Activated T-helper 9 cell treated with anti-CD3 and anti-CD28 coated beads, Interleukin-2, amount 50 U/mL, for 16 hours (primary cell): Measurements from ENCODE around the gene LEKR1.
A peak's percentile ranks its signal among the peaks of the same experiment; 100 is the strongest.
"Not testable (repeated sequence)": the region's sequence is repeated elsewhere in the genome, so short reads cannot be mapped to it uniquely, and the experiment has no call there.

Experiments used
- DNase-seq: peaks from one replicate; pipeline ENCODE4 v3.0.0-alpha.2; 2020; ENCODE audit warnings: low read depth

Gene LEKR1

DNA sequence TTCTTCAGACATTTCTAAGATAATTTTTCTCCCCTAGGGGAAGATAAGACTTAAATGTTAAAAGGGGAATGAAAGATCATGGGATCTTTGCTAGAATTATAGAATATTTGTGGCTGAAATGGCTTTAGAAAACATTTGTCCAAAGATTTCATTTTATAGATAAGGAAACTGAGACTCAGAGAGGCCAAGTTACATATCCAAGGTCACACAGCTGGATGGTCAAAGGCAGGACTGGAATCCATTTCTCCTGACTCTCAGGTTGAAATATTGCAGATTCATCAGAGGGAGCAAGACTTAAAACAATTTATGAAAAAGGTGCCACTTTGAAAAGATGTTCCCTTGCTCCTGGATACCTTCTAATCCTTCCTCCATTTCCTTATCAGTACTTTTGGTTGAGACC lies 19.5 kb upstream of the LEKR1 start:
- no peak for DNase-seq

DNA sequence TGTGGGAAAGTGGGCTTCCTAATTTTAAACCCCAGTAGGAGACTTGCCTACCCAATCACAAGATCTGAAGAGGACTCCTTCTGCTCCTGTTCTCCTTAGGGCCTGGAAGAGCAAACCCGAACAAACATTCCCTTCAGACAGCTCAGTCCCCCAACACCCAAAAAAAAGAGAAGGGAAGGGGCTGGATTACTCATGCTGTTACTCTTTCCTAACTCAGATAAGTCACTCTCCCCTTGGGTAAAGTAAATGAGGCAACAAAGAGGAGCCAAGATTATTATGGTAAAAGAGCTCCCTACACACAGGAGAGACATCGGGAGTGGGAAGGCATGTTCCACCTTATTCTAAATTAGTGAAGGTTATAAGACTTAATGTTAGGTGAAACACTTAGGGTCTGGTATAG lies 18.1 kb upstream of the LEKR1 start:
- DNase-seq, result no peak

DNA sequence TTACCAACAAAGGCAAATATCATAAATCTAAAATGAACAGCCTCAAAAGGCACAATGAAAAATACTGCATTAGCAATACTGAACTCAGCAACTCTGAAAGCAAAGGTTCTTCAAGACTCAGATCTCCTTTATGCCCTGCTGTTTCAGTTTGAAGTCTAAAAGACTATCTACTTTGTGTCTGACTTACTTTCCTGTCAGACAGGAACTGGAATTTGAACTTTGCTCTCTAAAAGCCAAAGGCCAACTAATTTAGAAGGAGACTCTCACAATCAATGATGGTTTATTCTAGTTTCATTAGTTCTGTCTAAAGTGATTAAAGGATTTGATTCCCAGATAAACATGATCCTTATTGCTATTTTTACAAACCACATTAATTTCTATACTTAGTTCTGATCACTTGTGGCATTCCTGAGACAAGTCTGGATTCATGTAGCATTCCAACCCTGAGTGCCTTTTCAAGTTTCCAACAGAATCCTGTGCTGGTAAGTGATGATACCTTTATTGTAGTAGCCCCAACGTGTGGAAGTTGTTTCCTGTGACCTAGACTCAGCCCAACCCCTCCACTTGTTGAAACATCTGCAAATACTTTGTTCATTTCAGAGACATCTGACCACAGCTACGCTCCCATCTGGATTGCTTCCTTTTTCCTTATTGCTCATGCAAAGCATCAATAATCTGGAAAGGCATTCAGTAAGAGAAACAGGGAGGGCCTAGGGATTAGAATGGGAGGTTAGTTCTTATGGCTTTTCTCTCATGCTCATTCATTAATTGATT lies 14.9 kb upstream of the LEKR1 start:
- no peak for DNase-seq

DNA sequence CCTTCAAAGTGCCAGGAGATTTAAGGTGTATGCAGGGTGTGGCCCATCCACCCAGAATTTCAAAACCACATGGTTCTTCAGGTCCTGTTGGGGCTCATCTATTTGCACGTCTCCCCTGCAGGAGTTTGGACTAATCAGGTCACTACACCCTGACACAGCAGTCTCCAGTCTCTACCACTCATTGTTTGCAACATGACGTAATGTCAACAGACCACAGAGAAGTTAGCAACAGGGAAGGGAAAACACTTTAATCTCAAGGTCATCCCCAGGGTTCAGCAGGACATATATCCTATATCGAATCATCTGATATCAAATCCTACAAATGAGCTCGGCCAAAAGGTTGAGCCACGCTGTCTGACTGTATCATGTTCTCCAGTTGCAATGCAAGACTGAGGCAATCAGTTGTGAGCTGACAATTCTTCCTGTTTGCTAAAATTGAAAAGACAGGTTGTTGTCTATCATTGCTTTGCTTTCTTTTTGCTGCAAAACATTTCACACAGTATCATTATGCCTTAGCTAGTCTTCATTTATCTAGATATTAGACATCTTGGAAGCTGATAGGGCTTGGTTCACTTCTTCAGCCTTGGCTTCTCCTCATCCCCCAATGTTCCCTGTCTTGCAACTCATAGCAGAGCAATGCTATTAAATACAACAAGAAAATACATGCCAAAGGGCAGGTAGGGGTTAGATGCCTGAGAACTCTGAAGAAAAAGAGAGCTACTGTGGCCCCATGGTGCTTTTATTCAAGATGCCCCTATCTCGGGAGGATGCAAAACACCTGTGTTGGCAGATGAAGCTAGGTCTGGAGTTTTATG lies 13.4 kb upstream of the LEKR1 start:
- DNase-seq, result no peak

DNA sequence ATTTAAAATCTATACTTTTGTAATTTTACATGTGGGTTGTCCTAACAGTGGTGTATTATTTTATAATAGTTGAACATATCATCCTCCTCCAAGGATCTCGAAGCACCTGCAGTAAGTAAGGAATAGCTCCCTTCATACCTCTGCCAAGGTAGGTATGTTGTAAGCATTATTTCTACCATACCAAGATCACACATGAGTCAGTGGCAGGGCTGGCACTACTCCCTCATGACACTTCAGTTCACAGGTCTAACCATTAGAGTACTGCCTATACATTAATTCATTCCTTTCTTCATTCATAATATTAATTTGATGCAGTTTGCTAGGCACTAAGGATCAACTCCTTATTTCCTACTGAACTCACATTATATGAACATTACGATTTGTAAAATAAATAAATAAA lies 11.9 kb upstream of the LEKR1 start:
- DNase-seq, result no peak

DNA sequence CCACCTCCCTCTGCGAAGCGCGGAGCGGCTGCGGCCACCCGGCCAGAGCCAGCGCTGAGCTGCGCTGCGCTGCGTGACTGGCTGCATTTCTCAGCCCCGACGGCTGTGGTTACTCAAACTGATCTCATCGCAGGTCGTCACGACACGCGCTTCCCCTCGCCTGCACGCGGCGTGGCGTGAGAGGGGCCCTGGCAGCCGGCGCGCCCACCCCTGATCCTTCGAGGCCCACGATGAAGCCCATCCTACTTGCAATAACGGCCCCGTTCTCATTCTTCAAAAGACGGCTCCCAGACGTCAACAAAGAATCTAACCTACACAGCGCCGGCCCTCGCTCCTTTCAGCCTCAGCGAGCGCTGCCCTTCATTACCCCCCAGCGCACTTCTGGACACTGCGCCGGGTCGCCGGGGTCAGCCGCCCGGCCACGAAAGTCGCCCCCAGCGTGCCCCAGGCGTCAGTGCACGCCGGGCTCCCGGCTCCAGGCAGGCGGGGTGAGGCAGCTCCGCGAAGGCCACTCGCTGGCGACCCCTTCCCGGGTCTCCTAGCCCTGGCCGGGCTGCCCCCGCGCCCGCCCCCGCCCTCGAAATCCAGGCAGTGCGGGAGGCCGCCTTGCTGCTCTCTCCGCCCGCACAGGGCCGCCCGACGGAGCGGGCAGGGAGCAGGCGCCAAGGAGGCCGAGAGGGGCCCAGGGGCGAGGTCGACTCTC lies 9.9 kb upstream of the LEKR1 start:
- DNase-seq, result peak; percentile 31

DNA sequence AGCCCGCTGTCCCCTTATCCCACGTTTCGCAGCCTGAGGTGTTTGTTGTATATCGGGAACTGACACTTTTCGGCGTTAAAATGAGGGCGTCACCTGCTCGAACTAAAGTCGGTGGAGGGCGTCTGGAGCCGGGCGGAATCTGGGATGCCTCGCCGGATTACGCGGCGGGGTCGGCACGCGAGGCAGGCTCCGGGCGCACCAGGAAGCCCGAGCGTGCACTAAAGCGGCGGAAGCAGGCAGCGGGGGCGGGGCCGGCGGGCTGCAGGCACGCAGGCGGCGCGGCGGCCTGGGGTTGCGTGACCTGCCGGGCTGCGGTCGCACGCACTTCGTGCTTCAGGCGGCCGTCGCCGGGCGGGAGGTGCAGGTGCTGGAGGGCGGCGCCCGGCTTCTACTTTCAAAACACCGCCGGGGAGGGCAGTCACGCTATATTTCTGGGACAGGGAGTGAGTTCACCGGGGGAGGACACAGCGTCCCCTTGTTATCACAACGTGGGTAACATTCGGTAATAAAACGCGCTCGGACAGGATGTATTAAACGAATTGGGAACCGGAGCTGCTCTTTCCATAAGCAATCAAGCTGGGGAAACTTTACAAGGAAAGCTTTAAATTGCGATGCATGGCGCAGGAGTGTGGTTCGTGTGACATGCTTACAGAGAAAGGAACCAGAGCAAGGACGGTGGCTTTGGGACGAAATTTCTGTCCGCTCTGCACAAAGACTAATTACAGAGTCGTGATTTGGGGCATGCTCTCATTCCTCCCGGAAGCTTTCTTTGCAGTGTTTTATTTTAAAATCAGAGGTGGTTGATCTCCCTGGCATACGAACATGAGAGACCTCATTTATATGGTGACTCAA lies 9.1 kb upstream of the LEKR1 start:
- DNase-seq, result peak; percentile 86

DNA sequence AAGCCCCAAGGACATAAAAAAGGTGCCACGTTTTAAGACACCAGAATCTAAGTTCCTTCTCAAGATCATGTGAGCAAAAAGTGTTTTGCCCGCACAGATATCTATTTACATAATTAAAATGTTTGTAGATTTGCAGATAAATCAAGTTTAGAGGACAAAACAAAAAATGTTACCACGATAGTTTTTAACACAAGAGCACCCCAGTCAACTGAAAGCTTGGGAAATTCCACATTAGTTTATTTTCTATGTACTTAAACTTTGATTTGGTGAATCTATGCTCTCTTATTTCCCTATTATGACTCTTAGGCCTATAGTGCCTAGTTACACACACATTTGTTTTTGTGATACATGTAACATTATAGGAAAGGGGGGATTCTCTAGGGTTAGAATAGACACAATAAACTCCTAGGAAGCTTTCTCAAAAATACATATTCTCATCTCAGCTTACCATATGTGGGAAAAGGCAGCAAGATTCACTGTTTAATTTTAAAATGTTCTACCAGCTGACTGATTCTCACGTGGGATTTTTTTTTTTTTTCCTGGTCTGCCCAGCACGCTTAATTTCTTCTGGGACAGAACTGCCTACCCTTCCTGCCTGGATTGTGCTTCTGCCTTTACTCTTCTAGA lies 8.4 kb upstream of the LEKR1 start:
- no peak for DNase-seq

DNA sequence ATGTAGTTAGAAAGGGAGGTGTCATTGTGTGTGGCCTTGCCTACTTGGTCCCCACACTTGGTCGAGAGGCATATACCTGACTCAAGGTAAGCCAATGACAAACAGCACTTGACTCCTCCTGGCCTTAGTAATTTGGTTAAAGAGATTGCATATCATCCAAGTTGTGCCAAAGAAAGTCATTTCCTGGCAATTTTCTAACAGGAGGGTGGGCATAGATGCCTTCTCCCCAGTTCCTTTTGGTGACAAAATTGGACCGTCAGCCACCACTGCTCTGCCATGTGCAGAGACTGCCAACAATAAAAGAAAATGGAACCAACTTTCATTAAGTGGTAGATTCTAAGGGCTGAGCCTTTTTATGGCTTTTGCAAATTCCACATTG lies 7.9 kb upstream of the LEKR1 start:
- DNase-seq, result no peak

DNA sequence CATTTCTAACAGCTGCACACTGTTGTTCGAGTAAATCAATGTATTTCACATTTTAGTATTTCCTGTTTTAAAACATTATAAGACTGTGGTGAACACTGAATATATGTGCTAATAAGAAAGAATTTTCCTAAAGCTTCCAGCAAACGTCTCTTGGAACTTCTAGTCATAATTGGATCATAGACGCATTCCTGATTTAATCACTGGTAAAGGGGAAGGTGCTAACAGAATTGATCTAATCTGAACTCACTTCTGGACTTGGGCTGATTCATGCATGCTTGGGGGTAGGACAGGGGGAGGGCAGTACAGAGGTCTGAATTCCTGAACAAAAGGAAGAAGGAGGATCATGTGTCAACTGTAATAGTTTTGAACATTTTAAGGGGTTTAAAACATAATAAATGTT lies 7.3 kb upstream of the LEKR1 start:
- DNase-seq, result no peak

DNA sequence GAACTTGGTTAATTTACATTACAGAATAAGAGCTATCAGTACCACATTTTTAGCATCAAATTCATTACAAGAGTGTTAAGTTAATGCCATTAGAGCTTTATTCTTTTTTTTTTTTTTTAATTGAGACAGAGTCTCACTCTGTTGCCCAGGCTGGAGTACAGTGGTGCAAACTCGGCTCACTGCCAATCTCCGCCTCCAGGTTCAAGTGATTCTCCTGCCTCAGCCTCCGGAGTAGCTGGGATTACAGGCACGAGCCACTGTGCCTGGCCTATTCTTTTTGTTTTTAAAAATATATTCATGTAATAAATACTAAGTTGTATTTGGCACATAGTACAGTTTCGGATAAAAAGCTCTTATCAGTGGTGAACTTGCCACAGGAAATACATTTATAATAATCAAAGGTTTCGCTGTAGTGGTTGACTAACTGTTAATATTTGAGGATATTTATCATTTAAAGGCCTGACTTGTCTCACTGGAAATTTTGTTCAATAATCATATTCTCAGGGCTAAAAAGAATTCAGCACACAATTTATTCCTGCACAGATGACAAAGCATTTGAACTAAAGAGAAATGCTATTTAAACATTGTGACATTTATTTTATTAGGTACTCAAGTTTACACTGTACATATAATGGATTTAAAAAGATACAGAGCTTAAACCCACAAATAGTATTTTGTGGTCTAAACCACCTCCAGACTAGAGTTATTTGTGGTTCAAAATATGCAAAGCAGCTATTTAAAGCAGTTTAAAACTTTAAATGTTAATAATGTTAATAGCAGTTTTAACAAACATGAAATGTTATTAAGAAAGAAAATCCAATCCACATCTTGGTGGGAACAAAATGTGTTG lies 6.1 kb upstream of the LEKR1 start:
- DNase-seq, result no peak

DNA sequence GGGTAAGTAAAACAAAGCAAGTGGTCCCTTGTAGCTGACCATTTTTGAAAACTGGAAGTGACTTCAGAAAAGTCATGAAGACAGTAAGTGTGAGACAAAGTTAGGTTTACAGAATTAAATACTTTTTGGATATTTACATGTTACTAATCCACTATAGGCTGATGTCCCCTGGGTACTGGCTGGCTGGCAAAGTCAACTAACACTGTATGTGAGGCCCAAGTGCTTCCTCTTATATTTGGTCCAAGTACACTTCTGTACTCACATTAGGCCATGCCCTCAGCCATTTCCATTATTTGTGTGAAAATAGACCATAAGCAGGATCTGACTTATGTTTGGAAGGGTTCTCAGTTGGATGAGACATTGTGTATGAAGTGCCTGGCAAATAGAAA lies 5.5 kb upstream of the LEKR1 start:
- DNase-seq, result no peak

DNA sequence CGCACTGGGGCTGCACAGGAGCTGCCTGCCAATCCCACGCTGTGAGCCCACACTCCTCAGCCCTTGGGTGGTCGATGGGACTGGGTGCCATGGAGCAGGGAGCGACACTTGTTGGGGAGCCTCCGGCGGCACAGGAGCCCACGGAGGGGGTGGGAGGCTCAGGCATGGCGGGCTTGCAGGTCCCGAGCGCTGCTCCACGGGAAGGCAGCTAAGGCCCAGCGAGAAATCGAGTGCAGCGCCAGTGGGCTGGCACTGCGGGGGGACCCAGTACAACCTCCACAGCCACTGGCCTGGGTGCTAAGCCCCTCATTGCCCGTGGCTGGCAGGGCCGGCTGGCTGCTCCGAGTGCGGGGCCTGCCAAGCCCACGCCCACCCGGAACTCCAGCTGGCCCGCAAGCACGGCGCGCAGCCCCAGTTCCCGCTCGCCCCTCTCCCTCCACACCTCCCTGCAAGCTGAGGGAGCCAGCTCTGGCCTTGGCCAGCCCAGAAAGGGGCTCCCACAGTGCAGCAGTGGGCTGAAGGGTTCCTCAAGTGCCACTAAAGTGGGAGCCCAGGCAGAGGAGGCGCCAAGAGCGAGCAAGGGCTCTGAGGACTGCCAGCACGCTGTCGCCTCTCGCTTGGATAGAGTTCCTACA lies 3.4 kb upstream of the LEKR1 start:
- not testable (repeated sequence) for DNase-seq

DNA sequence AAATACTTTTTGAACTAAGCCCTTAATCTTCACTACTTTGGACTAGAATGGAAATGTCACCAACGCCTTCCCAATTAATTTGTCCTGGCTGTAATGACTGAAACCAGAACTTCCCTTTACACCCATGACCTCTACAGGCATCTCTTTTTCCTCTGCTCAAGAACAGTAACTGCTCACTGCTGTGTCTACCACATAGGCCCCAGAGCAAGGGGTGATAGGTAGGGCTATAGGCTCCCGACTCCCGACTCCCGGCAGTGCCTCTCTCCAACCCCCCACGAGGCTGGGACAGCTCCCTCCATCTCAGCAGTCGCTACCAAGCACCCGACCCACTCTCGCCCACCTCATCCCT lies 384 bp upstream of the LEKR1 start:
- DNase-seq, result no peak

DNA sequence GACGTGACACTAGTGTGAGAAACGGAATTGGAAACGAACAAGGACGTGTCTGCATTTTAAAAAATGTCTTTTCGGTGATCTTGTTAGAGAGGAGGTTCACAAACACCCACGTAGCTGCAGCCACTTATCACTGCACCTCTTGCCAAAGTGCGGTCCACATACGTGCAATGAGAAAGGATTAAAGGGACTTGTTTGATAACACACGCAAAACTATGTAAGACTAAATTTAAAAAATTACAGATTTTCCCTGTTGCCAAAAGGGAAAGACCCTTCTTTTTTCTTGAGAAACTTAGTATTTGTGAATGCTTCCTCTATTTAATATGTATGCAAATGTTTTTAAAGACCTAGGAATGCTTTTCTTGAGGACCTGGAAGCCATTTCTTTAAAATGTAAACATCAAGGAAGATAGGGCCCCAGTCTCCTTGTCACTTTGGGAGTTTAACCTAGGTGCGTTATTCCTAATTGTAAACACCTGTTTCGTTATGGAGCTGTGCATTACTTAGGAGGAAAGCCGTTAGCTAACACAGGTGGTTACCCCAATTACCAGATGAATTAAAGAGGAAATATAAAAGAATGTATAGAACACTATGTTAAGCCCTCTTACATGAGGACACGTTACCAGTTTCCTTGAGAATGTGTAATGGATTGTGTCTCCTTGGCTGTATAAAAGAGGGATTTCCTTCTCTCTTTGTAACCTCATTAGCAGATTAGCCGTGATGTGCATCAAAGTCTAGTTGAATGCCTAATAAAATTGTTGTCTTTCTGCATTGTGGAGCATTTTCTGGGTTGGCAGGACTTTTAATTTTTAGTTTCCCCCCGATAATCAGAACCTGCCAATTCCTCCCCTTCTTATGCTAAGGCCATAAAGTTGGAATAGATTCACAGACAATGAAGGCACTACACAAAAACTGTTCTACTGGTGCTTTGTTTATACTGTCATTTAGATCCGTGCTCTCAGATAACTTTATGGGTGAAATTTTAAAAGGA lies 1.0 kb downstream of the LEKR1 start:
- no peak for DNase-seq

DNA sequence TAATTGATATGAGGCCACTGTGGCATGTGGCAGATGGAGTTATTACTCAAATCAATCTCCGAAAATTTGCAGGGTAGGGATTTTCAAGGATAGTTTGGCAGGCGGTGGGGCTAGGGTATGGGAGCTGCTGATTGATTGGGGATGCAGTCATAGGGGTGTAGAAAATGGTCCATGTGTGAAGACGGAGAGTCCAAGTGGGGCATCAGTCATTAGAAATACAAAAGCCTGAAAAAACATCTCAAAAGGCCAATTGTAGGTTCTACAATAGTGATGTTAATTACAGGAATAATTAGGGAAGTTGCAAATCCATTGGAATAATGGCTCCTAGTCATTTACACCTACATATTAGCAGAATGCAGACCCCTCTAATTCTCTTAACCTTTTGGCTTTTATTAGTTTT lies 4.9 kb downstream of the LEKR1 start:
- no peak for DNase-seq

DNA sequence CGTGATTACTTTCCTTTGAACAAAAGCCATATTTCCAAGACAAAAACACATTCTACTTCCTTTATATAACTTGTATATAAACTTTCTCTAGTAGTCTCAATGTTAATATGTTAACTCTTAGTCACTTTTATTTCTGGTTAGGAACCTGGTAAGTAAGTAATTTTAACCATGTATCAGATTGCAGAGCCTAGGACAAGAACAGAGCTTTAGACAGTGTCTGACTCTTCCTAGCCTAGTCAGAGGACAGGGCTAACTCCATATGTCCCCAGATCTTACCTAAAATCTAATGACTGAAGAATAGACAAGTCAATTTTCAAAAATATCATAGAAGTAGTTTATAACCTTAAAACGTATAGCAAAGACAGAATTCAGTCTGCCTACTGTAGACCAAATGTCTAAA lies 8.3 kb downstream of the LEKR1 start:
- DNase-seq, result no peak

DNA sequence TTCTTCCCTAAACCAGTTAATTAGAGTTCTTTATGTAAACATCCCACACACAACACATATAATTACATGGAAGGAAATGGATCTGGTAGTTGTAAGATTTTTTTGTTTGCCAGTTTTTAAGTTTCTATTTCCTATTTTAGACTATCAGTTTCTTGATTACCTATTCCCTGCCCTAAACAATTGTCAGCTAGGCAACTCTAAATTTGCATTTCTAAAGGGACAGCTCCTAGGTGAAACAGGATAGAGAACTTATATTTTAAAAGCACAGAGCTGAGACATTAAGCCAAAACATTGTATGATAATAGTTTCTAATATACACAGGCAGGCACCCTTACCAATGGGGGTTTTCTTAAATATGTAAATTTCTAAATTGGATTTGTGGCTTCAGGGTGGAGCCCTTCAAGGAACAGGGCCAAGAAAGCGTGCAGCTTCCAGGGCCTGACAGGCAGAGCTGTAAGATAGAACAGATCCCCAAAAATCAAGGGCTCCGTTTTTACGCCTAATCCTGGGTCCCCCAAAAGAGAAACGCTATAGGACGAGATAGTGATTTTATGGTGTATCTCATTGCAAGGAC lies 8.9 kb downstream of the LEKR1 start:
- no peak for DNase-seq

DNA sequence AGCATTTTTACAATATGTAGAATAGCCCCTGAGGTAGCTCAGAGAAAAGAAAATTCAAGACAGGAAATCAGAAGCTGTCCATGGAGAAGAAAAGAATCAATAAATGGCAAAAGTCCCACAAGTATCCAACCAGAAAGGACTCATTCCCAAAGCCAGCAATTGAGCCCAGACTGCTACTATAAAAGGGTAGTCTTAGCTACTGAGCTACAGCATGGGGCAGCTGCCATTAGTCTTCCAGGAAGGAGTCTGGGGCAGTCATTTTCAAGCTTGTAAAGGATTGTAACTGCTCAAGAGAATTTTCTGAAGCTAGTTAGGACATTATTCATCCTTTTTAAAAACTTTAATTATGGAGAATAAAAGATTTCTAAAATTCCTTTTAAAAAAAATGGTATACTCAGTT lies 10.5 kb downstream of the LEKR1 start:
- DNase-seq, result no peak
